ENCODE data around the gene THSD4. TPM values are rescaled to one million over a fixed set of nuclear protein-coding genes. Genes with fewer than 3 reads are reported as not detected.
"Not testable (repeated sequence)": the region's sequence is repeated elsewhere in the genome, so short reads cannot be mapped to it uniquely, and the experiment has no call there.

Gene THSD4
- polyA plus RNA-seq, 10 donors = 17.7 to 40.4 (median 25.8) TPM

DNA sequence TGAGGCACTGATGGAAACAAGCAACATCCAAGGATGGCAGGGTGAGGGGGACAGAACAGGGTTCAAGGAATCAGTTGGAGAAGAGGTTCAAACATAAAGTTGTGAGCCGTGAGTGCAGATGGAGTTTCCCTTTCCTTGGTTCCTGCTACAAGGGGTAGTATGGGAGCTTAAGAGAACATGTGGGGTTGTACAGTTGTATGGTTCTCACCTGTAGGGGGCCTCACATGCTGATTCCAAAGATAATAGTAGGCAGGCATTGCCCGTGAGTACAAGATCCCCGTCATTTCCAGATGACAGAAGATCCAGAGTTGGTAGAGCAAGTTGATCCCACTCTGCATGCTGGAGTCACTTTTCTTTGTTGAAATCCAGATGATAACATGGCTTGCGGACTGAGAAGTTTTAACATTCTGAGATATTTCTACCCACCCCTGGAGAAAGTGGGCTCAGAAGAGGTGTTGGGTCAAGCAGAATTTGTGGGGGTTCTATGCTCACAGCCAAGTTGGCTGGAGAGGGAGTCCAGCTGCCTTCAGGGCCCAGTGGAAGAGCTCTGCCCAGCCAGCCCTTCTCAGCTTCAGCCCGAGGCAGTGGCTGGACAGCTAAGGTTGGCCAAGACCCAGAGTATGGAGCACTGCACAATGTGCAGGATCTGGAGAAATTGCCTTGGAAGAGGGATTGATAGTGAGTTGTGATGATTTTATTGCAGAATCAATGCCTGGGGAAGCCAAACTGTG is 141.8 kb downstream of the THSD4 start:
- peak in 1 of 3 donors; percentile 34 for DNase-seq

DNA sequence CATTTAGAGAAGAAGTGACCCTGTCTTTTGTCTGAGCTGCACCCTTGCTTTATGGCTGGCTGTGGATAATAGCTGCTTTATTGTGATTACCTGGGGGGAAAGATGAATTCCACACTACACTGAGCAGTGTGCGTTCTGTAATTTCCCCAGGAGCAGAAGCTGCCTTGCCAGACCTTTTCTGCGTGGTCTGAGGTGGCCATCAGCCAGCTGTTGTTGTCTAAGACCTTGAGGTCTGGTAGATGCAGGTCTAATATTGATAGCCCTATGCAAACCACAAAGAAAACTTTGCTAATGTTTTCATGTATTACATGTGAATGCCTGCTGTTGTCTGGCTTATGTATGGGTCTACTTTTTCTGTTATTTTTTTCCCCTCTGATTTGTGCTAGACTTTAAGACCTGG is 144.6 kb downstream of the THSD4 start:
- no peak for DNase-seq

DNA sequence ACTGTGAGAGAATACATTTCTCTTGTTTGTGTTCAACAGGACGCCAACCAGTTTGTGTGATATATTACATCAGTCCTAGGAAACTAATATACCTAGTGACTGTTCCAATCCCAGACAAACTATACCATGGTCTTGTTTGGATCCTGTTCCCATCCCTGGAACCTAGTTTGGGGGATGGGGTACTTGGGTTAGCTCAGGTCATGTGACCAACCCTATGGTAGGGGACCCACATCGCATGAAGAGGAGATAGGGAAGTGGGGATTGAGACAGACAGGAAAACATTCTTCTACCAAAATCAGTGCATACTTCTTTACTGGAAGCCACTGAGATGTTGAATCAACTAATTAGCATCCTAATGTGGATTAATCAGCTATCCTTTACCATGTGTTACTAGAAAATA is 146.1 kb downstream of the THSD4 start:
- DNase-seq = no peak

DNA sequence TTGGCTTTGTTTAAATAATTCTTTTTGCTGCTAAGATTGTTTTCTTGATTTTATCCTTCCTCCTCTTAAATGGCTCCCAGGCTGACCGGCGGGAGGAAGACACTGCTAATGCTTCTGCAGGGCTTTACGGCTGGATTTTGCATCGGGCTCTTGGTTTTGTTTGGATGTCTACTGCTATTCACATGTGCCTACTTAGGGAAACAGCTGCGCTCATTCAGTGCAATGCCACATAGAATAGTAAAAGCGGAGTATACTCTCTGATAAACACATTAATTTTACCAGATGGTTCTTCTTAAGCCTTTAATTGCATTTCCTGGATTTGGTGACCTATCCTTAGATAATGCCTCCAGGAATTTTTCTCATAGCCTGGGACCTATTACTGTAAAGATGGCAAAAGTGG is 146.6 kb downstream of the THSD4 start:
- no peak for DNase-seq

DNA sequence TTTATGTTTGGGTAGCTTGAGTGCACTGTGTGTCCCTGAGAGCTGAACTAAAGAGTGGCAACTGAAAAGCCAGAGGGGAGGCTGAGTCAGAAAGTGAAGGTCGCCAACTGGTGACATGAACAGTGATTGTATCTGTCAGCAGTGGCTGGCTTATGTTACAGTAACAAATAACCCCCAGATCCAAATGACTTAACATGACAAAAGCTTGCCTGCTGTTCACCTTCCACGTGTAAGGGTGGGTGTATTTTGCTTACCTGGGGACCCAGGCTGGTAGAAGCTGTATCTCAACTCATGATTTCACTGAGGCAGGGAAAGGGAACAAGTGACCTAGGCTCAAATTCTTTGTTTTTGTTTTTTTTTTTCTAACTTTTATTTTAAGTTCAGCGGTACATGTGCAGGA is 147.3 kb downstream of the THSD4 start:
- no peak for DNase-seq

DNA sequence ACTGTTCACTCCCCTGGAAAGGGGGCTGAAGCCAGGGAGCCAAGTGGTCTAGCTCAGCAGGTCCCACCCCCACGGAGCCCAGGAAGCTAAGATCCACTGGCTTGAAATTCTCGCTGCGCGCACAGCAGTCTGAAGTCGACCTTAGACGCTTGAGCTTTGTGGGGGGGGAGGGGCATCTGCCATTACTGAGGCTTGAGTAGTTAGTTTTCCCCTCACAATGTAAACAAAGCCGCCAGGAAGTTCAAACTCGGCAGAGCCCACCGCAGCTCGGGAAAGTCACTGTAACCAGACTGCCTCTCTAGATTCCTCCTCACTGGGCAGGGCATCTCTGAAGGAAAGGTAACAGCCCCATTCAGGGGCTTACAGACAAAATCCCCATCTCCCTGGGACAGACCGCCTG is 150.3 kb downstream of the THSD4 start:
- not testable (repeated sequence) for DNase-seq

DNA sequence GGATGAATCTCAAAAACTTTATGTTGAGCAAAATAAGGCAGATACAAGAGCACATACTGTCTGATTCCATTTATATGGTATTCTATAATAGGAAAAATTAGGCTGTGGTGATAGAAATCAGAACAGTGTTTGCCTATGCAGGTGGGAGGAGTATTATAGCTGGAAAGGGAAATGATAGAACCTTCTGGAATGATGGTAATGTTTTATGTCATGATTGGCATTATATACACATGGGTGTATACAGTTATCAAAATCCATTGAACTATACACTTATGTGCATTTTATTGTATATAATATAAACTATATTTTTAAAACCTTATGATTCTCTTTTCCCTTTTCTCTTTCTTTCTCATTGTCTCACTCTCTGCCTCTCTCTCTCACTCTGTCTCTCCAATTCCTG is 156.1 kb downstream of the THSD4 start:
- DNase-seq = no peak

DNA sequence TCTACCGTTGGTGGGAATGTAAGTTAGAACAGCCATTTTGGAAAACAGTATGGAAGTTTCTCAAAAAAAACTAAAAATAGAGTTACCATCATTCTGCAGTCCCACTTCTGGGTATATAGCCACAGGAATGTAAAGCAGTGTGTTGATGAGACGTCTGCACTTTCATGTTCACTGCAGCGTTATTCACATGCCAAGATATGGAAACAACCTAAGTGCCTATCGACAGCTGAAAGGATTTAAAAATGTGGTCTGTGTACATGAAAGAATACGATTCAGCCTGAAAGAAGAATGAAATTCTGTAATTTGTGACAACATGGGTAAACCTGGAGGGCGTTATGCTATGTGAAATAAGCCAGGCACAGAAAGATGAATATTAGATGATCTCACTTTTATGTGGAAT is 157.7 kb downstream of the THSD4 start:
- DNase-seq = no peak

DNA sequence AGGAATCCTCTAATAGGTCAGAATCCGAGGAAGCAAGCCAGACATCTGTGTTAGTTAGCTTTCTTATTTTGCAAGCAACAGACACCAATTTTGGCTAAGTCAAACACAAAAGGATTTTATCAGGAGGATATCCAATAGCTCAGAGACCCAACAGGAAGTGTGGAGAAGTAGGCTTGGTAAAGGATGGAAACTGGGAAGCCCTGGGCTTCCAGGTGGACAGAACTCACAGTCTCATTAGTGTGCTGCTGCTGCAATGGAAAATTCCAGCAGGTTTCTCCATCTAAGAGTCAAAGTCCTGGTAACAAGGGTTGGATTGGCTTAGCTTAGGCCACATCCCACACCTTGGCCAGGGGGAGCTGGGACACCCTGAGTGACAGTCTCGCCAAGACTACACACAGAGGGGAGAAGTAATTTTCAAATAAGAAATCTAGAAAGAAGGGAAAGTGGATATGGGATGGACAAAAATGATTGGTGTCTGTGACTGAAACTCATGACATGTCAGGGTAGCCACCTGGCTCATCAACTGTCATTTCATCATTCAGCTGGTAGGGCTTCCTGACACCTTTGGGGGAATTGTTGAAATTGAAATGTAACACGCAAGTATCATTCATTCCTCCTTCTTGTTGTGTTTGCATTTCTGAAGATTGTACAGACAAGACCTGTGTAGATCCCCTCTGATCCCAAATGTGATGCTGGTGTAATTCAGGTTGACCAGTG is 158.6 kb downstream of the THSD4 start:
- peak in 2 of 3 donors; percentile 64 to 84 for DNase-seq

DNA sequence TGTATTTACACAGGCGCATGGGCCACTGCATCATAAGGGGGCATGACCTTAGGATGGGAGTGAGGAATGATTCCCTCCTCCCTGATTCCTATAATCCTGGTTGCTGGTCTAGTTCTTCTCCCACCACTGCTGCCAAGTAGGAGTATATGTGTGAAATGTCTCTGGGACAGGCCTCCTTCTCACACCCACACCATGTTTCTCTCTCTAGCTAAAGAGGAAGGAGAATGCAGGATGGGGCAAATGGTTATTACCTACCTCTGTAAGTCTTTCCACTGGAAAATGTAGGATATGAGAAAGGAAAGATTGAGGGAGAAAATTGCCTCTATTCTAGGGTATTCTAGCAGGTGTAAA is 159.2 kb downstream of the THSD4 start:
- DNase-seq = no peak

DNA sequence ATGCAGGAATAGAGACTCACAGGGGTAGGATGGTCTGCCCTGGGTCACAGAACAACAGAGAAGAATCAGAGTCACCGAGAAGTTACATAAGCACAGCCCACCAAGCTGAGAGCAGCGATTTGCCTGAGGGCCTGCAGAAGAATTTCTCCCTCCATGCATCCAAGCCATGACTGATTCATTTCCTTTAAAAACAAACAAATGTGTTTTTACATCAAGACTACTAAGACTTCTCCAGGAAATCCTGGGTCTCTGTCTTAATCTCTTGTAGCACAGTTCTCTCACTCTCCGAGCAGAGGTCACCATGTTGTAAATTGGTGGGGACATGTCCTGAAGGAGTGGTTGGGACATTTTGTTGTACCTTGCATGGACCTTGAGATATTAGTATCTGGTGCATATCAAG is 159.8 kb downstream of the THSD4 start:
- DNase-seq = no peak

DNA sequence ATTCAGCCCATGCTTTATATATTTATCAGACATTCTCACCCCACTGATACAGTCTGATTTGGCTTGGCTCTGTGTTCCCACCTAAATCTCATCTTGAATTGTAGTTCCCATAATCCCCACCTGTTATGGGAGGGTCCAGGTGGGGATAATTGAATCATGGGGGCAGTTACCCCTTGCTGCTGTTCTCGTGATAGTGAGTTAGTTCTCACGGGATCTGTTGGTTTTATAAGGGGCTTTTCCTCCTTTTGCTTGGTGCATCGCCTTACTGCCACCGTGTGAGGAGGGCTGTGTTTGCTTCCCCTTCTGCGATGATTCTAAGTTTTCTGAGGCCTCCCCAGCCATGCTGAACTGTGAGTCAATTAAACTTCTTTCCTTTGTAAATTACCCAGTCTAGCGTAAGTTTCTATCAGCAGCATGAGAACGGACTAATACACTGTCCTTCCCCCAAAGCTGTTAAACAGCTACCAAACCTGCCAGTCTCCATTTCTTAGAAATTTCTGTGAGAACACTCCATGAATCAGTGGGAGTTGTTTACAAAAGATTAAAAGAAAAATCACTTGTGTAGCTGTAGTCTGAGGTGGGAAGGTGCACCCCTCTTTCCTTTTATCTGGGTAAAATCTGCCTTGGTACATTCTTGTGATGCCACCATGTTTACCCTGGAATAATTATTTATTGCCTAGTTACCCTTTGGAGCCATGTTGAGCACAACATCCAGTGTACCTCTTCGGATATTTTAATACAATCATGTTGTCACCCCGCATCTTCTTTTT is 160.5 kb downstream of the THSD4 start:
- DNase-seq = no peak

DNA sequence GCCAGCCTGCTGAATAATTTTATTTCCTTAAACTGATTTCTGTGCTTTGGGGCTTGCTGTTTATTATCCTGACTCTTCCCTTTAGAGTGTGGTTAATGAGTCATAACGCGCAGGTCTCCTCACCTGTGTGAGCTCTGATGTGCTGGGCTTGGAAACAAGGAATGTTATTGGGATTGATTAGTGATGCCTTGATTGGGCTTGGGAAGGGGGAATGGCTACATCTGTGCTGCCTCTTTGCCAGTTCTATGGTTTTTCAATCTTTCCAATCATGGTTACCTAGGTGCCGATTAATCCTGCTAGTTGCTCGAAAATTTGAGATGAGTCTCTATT is 161.0 kb downstream of the THSD4 start:
- no peak for DNase-seq

DNA sequence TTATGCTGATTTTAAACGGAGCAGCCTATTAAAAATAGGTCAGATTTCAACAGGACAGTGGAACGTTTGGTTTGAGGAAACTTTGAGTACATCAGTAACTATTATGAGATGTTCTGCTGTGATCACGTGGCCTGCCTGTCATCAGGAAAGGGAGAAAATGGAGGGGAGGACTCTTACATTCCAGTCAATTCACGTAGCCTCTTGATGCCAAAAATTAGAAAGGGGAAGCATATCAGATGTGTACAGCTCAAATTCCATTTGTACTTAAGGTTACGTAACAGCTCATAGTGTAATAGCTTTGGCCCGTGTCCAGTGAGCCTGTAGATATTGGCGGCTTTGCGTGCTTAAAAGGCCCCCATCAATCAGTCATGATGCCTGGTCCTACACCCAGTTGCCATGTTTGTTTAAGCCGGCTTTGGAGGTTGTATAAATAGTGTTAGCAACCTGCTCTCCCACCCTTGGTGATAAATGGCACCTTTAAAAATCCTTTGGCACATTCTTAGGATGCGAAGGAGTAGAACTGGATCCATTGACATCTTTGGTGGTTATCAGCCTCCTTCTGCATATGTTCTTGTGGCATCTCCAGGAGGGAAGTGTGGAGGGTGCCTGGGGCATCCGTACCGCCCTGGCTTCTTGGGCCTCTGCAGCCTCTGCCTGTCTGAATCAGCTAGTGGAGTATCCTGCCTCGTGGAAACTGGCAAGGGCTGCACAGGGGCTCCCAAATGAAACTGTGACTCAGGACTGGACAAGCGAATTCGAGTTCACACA is 163.9 kb downstream of the THSD4 start:
- DNase-seq = peak; percentile 80 to 92 (median 91)

DNA sequence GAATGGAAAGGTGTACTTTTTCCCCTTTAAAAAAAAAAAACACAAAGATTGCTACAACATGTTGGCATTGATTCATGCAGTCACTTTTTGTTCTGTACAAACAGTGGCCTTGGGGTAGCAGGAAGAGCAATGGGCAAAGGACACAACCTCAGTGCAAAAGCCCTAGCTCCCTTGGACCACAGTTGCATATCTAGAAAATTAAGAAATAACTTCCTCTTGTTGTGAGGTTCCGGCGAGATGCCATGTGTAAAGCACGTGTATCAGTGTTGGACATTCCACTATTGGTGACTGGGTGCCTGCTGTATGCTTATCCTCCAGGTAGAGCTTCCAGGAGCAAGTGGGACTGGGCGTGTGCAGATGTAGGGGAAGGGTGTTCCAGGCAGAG is 164.5 kb downstream of the THSD4 start:
- peak in 1 of 3 donors; percentile 52 for DNase-seq

DNA sequence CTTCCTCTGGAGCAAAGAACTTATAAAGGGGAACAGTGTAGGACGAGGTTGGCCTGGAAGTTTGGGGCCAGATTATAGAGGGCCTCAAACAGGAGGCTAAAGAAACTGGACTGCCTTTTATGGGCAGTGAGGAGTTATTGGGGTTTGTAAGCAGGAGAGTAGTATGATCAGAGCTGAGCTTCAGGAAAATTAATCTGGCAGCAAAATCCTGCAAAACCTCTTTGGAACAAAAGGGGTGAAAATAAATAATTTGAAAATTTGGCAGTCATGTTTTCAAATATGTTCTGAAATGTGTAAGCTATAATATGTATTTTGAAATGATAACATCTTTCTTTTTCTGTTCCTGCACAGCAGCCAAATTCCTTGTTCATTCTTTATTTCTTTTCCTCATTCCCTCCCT is 164.9 kb downstream of the THSD4 start:
- DNase-seq = peak in 2 of 3 donors; percentile 24 to 71

DNA sequence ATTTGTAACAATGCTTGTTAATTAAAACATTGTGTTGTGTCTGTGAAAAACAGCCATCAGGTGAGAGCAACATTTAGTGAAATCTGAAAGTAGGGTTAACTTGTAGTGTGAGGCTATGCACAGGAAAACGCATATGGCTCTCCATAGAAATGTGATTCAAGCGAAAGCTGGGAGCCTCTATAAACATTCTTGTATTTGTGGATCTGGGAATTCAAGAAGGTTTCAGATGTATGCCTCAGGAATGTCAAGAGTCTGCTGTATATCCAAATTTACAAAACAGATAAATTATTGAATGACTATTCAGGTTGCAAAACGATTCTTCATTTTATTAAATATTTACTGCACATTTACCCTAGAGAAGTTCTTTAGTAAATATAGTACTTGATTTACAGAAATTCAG is 166.0 kb downstream of the THSD4 start:
- peak in 1 of 3 donors; percentile 67 for DNase-seq

DNA sequence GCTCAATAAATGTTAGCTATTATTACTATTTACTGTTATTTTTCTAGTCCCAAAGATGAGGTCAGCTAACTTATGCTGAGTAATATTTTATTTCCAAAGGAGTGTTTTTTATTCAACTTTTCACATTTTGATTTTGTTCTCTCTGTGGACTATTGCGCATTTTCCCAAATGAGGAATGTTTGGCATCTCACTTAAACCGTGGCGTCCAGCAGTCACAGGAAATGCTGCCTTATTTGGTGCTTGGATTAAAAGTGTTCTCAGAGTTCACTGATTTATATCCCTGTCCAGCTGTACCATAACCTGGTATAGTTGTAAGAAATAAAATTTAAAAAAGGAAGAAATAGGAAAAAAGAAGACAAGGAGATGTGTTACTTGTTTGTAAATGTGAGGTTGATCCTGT is 166.8 kb downstream of the THSD4 start:
- DNase-seq = peak; percentile 59 to 82 (median 74)

DNA sequence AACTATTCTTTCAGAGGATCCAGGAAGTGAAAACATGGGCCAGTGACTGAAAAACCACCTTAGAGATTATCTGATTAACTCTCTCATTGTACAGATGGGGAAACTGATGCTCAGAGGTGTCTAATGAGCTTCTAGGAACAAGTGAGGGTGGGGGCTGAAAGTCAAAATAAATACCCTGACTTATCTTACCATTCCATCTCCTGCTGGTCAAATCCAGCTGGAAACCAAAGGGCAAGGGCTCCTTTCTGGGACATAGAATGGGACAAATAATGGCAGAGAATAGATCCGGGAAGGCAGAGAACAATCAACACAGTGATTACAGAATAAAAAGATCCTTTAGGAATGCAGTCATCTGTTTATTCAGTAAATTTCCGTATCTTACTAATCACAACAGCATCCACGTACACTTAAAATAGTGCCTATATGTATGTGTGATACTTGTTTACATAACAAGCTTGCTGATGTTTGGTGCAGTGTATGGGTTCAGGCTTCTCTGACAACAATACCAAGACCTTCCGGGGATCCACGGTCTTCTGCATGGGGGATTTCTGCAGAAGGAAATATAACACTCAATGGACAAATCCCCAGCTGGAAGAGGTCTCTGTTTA is 173.2 kb downstream of the THSD4 start:
- no peak for DNase-seq

DNA sequence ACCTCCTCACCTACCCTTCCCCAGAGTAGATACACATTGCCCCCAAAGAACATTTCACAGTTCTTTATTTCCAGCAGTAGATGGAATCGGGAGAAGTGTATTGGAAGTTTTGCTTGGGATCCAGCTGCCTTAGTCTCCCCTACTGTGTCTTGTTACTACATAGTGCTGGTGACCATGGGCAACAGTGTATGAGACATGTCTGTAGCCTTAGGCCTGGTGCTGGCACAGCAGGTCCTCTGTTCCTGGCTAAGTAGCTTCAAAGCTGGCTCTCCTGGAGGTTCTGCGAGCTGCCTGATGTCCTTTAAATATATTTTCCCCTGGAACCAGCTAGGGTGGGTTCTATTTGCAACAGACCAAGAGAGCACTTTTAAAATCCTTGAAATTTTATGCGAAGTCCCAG is 174.7 kb downstream of the THSD4 start:
- DNase-seq = peak in 1 of 3 donors; percentile 30

DNA sequence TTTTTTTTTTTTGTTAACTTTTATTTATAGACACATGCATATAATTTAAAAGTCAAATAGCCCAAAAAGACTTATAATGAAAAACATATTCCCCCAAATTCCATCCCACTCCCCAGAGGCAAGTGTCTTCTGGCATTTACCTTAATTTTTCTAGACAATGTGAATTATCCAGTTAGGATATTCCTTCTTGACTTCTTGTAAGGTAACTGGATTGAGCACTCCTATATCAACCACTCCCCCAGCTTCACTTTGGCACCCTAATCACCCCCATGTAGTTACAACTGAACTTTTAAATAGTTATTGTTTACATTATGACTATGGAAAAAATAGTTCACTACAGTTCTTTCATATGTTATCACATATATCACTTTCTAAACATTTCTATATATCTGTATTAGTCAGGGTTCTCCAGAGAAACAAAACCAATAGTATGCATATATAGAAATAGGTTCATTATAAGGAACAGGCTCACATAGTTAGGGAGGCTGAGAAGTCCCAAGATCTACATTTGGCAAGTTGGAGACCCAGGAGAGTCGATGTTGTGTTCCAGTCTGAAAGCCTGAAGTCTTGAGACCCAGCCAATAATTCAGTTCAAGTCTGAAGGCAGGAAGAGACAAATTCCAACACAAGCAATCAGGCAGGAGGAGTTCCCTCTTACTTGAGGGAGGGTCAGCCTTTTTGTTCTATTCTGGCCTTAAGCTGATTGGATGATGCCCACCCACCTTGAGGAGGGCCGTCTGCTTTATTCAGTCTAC is 175.8 kb downstream of the THSD4 start:
- DNase-seq = peak; percentile 63 to 90 (median 73)
